Activated CD4-positive, alpha-beta T cell treated with anti-CD3 and anti-CD28 coated beads, Interleukin-2, amount 50 U/mL, for 4 hours (primary cell): ENCODE data around the gene TMEM151A.
"Not testable (repeated sequence)": the region's sequence is repeated elsewhere in the genome, so short reads cannot be mapped to it uniquely, and the experiment has no call there.

Source experiments
- DNase-seq, 2 experiments: peaks; one replicate each; pipeline ENCODE4 v3.0.0-alpha.2; 2020

TMEM151A gene

DNA sequence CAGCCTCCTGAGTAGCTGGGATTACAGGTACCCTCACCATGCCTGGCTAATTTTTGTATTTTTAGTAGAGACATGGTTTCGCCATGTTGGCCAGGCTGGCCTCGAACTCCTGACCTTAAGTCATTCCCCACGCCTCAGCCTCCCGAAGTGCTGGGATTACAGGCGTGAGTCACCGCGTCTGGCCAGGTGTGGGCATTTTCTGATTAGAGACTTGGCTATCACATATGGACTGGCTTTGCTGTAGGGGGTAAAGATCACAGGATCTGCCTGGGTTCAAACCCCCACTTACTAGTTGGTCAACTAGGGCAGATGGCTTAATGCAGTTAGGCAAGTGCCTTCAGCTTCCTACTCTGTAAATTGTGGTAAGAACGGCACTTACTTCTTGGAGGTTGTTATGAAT, 18.6 kb downstream of the TMEM151A start:
- DNase-seq: no peak

DNA sequence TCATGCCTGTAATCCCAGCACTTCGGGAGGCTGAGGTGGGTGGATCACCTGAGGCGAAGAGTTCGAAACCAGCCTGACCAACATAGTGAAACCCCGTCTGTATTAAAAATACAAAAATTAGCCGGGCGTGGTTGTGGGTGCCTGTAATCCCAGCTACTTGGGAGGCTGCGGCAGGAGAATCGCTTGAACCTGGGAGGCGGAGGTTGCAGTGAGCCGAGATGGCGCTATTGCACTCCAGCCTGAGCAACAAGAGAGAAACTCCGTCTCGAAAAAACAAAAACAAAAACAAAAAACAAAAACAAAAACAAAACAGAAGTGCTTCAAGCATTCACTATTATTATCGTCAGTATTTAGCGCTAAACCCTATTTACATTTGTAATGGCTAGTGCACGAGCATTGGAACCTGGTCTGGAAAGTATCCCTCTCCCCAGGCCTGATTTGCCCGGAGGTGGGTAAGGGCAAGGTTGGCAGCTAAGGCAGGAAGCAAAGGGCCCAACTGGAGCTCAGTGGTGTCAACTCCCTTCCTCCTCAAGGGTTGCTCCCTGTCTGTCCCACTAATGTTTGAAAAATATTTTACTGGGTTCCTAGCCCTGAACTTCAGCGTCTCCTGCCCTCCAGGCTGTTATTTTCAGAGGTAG, 19.2 kb downstream of the TMEM151A start:
- not testable (repeated sequence) for DNase-seq

DNA sequence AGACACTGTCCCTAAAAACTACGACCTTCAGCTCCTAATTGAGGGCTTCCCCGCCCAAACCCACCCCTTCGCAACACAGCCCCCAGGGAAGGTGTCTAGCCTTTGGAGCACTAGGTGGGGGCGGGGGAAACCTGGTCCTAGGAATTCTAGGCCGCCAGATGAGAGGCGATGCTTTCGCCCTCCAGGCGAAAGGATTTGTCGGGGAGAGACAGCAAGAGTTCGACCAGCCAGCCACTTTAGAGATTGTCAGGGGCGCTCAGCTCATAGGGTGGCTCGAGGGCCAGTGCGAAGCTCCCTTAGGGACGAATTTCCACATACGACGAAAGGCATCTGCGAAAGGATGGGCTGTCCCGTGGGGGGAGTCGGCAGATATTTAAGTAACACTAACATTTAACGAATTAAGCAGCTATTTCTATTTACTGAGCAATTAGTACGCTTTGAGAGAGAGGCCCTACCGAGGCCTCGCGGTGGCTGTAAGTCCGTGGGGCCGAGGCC, 19.8 kb downstream of the TMEM151A start:
- no peak for DNase-seq

DNA sequence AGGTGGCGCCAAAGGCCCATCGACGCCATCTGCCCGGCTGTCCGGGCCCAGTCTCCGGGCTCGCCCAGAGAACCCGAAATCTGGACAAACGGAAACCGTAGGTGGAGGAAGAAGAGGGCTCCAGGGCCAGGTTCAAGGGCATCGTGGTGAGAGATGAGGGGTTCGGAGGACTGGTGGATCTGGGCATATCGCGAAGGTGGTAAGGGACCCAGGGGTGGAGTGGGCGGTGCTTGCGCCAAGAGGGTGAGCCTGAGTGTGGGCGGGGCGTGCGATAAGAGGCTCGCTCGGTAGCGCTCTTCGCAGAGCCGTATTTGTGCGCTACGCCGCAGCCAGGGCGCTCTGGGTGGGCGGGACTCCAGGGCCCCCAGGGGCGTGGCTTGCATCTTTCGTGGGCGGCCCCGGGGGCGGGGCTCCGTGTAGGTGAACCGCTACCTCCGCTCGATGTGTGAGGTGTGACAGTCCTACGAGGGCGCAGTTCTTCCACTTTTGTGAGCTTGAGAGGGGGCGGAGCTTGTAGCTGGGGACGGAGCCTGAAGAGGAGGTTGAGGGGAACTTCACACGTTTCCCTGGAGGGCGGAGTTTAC, 20.4 kb downstream of the TMEM151A start:
- peak; percentile 94 for DNase-seq

DNA sequence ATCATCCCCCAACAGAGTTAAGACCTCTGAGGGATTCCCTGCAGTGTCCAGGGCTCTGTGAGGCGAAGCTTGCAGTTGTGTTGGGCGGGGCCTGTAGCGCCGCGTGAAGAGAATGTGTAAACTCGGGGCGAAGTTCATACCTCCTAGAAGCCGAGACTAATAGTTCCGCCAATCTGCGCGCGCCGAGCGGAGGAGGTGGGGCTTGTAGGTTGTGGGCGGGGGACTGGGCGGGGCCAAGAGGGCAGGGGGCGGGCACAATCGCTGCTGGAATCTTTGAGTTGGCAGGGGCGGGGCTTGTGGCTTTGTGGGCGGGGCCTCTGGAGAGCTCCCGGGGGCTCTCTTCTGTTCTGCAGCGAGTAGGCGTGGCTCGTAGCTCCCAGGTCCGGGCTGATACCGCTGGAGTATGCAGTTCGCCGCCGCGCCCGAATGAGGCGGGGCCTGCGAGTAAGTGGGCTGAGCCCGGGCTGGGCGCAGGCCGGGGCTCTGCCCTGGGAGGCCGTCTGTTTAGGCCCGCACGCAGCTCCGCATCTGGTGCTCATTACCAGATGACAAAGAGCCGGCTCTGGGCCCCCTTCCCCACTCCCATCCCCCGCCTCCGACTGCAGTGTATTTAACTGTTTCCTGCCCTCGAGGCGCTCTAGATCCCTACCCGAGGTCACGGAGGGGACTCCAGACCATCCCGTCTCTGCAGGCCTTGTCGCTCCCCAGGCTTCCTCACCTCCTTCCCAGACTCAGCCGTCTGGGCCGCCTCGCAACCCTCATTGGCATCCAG, 21.0 kb downstream of the TMEM151A start:
- DNase-seq: peak; percentile 97 to 98

- no peak for DNase-seq
These were observed 21.9 kb downstream of the TMEM151A start for GRCh38 chr11:66313321-66314185.

DNA sequence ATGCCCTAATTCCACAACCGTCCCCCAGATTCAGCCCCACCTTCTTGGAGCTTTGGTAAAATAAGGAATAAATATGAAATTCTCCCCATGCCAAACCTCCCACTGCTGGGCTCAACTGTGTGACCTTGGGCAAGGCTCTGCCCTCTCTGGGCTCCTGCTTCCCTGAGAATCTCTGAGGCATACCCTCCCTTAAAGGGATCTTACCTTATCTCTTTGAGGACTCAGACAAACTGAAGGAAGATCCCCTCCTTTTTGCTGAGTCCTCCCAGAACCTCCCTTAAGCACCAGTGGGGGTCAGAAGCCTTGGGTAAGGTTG, 22.4 kb downstream of the TMEM151A start:
- no peak for DNase-seq

- no peak for DNase-seq
These were observed 23.1 kb downstream of the TMEM151A start for GRCh38 chr11:66314561-66315497.

DNA sequence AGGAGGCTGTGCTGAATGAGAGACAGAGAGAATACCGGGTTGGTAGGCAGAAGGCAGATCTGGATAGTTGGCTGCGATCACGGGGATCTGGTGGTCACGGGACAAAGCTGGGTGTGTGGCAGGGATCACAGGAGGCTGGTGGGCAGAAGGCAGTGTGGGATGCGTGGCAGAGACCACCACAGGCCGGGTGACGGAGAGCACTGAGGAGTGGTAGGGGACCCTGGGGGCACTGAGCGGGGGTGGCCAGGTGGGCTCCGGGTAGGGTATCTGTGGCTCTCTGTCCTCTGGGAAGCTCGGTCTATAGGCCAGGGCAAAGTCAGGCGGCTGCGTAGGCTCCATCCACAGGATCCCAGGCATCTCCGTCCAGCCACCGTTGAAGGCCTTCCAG, 23.8 kb downstream of the TMEM151A start:
- no peak for DNase-seq

- no peak for DNase-seq
These were observed 24.5 kb downstream of the TMEM151A start for GRCh38 chr11:66315921-66316811.

DNA sequence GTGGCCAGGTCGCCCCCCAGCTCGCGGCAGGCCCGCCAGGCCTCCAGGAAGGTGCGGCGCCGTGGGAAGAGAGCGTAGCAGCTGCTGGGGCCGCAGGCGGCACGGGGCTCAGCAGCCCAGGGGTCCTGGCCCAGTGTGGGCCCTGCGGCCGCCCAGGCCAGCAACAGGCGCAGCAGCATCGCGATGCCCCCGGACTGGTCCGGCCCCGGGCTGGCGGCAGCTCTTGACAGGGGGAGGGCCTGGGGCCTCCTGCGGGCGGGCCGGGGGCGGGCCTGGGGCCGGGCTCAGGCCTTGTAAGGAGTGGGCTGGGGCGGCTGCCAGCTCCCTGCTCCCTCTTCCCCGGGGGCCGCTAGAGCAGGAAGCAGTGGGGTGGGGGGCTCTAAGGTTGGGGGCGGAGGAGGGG, 25.2 kb downstream of the TMEM151A start, which contains the start of gene CD248:
Gene CD248 (minus strand): TSS at position 196 of the 403 bp plus-strand sequence. CDS start 17 bp downstream, at position 179.
- DNase-seq: no peak

- DNase-seq: peak in 1 of 2 experiments; percentile 17
These were observed 25.6 kb downstream of the TMEM151A start for GRCh38 chr11:66317322-66317722.

GRCh38 chr11:66317723-66318599, 26.3 kb downstream of the TMEM151A start:
- DNase-seq: no peak

- DNase-seq: no peak
These were observed 26.9 kb downstream of the TMEM151A start for GRCh38 chr11:66318600-66318970.

DNA sequence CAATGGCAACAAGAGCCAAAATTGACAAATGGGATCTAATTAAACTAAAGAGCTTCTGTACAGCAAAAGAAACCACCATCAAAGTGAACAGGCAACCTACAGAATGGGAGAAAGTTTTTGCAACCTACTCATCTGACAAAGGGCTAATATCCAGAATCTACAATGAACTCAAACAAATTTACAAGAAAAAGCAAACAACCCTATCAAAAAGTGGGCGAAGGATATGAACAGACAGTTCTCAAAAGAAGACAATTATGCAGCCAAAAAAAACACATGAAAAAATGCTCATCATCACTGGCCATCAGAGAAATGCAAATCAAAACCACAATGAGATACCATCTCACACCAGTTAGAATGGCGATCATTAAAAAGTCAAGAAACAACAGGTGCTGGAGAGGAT, 28.6 kb downstream of the TMEM151A start:
- not testable (repeated sequence) for DNase-seq

DNA sequence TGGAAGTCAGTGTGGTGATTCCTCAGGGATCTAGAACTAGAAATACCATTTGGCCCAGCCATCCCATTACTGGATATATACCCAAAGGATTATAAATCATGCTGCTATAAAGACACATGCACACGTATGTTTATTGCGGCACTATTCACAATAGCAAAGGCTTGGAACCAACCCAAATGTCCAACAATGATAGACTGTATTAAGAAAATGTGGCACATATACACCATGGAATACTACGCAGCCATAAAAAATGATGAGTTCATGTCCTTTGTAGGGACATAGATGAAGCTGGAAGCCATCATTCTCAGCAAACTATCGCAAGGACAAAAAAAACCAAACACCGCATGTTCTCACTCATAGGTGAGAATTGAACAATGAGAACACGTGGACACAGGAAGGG, 29.1 kb downstream of the TMEM151A start:
- not testable (repeated sequence) for DNase-seq

DNA sequence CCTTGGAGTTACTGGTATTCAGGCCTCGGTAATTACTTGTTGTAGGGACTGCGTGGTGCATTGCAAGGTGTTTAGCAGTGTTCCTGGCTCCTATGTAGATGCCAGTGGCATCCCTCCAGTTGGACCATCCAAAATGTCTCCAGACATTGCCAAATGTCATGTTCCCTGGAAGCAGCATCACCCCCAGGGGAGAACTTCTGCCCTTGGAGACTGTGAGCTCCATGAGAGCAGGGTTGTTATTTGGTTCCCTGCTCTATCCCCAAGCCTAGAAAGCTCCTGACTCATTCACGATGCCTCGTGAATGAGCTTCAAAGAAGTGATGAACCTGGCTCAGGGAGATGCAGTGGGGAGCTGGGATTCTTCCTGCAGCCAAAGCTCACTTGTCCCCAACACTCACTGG, 29.9 kb downstream of the TMEM151A start:
- DNase-seq: no peak

GRCh38 chr11:66322732-66323427, 31.2 kb downstream of the TMEM151A start:
- DNase-seq: no peak

GRCh38 chr11:66323684-66324083, 32.0 kb downstream of the TMEM151A start:
- DNase-seq: no peak
